ENCODE results near the gene FBXL17. TPM values are rescaled to one million over a fixed set of nuclear protein-coding genes. Genes with fewer than 3 reads are reported as not detected.

The FBXL17 gene
- total RNA-seq, 4 donors from 2014 or later, result 11.5 to 28.6 (median 19.9) TPM

DNA sequence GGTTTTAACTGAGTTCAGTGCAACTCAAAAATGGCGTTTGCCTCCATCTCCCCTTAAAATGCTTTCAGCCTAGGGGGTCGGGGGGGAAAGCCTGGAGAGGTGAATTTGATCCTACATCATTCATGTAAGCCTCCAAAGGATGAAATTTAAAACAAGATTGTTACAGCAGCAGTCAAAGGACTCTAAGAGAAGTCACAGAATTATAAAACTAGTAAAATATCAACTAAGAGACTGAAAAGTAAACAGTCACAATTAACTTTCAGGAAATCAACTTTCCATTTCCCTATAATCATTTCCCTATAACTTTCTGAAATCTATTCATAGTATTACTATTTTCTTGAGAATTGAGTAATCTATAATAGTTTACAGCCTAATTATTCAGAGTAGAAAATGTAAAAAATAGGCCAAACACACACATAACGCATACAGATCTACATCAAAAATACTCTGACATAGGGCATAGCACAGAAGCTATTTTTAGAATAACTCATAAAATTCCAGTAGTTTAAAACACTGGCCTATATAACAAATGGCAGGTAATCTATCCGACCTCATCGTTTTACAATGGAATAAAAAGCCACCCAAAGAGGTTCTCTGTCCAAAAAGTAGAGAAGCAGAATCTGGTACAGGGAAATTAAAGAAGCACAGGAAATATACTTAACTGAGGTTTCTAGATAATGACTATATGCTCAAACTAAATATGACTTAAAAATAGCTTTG is 37.6 kb downstream of the FBXL17 start:
- H3K4me1 ChIP-seq, result no peaks in the 10 kb centered on the region
- no peaks in the 10 kb centered on the region for H3K9me3 ChIP-seq
- H3K27ac ChIP-seq, result no peak overlapping the region
- DNase-seq, result no peak
- no peaks in the 10 kb centered on the region for H3K27me3 ChIP-seq
- TF ChIP-seq POLR2A (IDR thresholded peaks at IDR 0.05), result no peak
- TF ChIP-seq, protein P1, sequence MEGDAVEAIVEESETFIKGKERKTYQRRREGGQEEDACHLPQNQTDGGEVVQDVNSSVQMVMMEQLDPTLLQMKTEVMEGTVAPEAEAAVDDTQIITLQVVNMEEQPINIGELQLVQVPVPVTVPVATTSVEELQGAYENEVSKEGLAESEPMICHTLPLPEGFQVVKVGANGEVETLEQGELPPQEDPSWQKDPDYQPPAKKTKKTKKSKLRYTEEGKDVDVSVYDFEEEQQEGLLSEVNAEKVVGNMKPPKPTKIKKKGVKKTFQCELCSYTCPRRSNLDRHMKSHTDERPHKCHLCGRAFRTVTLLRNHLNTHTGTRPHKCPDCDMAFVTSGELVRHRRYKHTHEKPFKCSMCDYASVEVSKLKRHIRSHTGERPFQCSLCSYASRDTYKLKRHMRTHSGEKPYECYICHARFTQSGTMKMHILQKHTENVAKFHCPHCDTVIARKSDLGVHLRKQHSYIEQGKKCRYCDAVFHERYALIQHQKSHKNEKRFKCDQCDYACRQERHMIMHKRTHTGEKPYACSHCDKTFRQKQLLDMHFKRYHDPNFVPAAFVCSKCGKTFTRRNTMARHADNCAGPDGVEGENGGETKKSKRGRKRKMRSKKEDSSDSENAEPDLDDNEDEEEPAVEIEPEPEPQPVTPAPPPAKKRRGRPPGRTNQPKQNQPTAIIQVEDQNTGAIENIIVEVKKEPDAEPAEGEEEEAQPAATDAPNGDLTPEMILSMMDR (IDR thresholded peaks at IDR 0.05), result no peak
- H3K4me3 ChIP-seq, result no peak overlapping the region
- no peaks in the 10 kb centered on the region for H3K36me3 ChIP-seq
- intact Hi-C loops (cut with DNase I; ENCODE audit: low total_unique reads), result no loop called here

DNA sequence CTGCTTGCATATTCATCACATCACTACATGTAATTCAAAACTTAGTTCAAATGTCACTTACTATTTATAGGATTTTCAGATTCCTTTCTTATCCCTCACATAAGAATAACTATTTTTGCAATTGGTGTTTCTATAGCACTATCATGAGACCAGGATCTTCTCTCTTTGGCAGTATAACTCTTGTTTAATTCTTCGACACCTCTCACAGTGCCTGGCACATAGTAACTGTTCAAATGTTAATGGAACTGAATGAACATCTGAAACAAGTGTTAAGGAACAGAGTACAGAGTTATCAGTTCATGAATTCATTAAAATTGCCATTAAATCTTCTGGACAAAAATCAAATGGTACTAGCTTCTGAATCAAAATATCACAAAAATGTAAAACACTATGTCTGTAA is 40.0 kb downstream of the FBXL17 start:
- no peak overlapping the region for H3K27ac ChIP-seq
- H3K4me3 ChIP-seq, result no peak overlapping the region
- no peak for DNase-seq
- H3K36me3 ChIP-seq, result no peaks in the 10 kb centered on the region
- TF ChIP-seq, protein P1 (IDR thresholded peaks at IDR 0.05), result no peak
- no peak for TF ChIP-seq POLR2A (IDR thresholded peaks at IDR 0.05)
- intact Hi-C loops (cut with DNase I; ENCODE audit: low total_unique reads), result no loop called here
- no peaks in the 10 kb centered on the region for H3K27me3 ChIP-seq
- no peaks in the 10 kb centered on the region for H3K4me1 ChIP-seq
- no peaks in the 10 kb centered on the region for H3K9me3 ChIP-seq

DNA sequence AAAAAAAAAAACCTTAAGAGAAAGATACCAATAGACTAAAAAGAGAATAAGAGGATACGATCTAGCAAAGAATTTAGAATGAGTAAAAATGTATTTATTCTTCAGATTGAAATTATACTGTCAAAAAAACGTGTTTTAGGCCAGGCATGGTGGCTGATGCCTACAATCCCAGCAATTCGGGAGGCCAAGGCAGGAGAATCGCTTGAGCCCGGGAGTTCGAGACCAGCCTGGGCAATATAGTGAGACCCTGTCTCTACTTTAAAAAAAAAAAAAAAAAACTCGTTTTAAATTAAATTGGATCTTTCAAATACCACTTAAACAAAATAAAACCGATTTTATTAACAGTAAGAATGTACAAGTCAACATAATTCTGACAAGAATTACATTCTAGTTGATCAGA is 41.8 kb downstream of the FBXL17 start:
- no peaks in the 10 kb centered on the region for H3K27me3 ChIP-seq
- no peaks in the 10 kb centered on the region for H3K36me3 ChIP-seq
- H3K9me3 ChIP-seq, result no peaks in the 10 kb centered on the region
- no peak for DNase-seq
- no peaks in the 10 kb centered on the region for H3K4me1 ChIP-seq
- intact Hi-C loops (cut with DNase I; ENCODE audit: low total_unique reads), result no loop called here
- no peak overlapping the region for H3K4me3 ChIP-seq
- TF ChIP-seq, protein P1 (IDR thresholded peaks at IDR 0.05), result no peak
- no peak for TF ChIP-seq POLR2A (IDR thresholded peaks at IDR 0.05)
- no peak overlapping the region for H3K27ac ChIP-seq

DNA sequence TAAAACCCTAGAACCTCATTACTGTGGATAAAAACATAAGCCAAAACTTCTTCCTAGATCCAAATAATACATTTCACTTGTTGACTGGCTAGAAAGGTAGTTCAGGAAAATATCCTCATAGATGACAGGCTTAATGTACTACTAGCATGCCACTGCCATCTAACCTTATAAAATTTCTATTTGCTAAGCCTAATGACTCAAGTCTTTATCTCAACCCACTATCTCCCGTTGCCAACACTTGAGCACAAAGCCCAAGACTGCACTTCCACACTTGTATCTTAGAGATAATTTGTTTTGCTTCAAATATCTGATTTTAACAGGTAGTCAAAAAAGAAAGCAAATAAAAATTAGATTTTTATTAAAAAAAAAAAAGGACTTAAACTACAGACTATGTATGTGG is 42.7 kb downstream of the FBXL17 start:
- no peak for DNase-seq
- H3K4me1 ChIP-seq, result no peaks in the 10 kb centered on the region
- intact Hi-C loops (cut with DNase I; ENCODE audit: low total_unique reads), result no loop called here
- H3K4me3 ChIP-seq, result no peak overlapping the region
- H3K27ac ChIP-seq, result no peak overlapping the region
- H3K36me3 ChIP-seq, result no peaks in the 10 kb centered on the region
- TF ChIP-seq, protein P1 (IDR thresholded peaks at IDR 0.05), result no peak
- no peak for TF ChIP-seq POLR2A (IDR thresholded peaks at IDR 0.05)
- H3K9me3 ChIP-seq, result no peaks in the 10 kb centered on the region
- H3K27me3 ChIP-seq, result no peaks in the 10 kb centered on the region

DNA sequence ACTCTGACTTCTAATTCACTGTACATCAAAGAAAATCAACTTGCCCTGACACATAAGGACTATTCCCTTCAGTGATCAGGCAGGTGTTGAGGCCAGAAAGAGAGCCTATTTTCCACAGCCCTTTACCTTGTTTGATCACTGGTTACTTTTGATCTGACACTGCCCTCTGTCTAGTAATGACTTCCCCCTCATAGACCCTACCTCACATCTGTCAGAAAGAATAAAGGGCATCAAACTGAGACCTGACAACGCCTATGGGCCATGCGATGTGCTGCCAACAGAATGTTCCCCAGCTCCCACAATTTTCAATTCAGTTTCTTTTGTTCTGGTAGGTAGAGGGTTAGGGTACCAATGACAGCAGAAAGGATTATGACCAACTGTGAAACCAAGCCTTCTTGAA is 47.7 kb downstream of the FBXL17 start:
- H3K4me3 ChIP-seq, result no peak overlapping the region
- no peak overlapping the region for H3K27ac ChIP-seq
- H3K27me3 ChIP-seq, result no peaks in the 10 kb centered on the region
- H3K4me1 ChIP-seq, result no peaks in the 10 kb centered on the region
- no peaks in the 10 kb centered on the region for H3K9me3 ChIP-seq
- H3K36me3 ChIP-seq, result no peaks in the 10 kb centered on the region
- no peak for TF ChIP-seq POLR2A (IDR thresholded peaks at IDR 0.05)
- TF ChIP-seq, protein P1 (IDR thresholded peaks at IDR 0.05), result no peak
- intact Hi-C loops (cut with DNase I; ENCODE audit: low total_unique reads), result no loop called here
- no peak for DNase-seq
